ENCODE data around the gene PDIA6.

PDIA6 gene

GRCh38 chr2:10762651-10763460 lies 49.7 kb downstream of the PDIA6 start:
- TF ChIP-seq CTCF (IDR thresholded peaks at IDR 0.05; ENCODE audit: borderline replicate concordance, insufficient read depth, low read depth, low read length) = no peak
- H3K4me3 ChIP-seq (ENCODE audit: low read depth, low read length) = no peak overlapping the region

GRCh38 chr2:10761591-10761990 lies 51.0 kb downstream of the PDIA6 start:
- no peak overlapping the region for H3K4me3 ChIP-seq (ENCODE audit: low read depth, low read length)
- no peak for TF ChIP-seq CTCF (IDR thresholded peaks at IDR 0.05; ENCODE audit: borderline replicate concordance, insufficient read depth, low read depth, low read length)

GRCh38 chr2:10760794-10761504 lies 51.6 kb downstream of the PDIA6 start:
- TF ChIP-seq CTCF (IDR thresholded peaks at IDR 0.05; ENCODE audit: borderline replicate concordance, insufficient read depth, low read depth, low read length) = no peak
- H3K4me3 ChIP-seq (ENCODE audit: low read depth, low read length) = no peak overlapping the region

GRCh38 chr2:10759151-10759714 lies 53.4 kb downstream of the PDIA6 start:
- no peak overlapping the region for H3K4me3 ChIP-seq (ENCODE audit: low read depth, low read length)
- no peak for TF ChIP-seq CTCF (IDR thresholded peaks at IDR 0.05; ENCODE audit: borderline replicate concordance, insufficient read depth, low read depth, low read length)

- H3K4me3 ChIP-seq (ENCODE audit: low read depth, low read length) = no peak overlapping the region
- no peak for TF ChIP-seq CTCF (IDR thresholded peaks at IDR 0.05; ENCODE audit: borderline replicate concordance, insufficient read depth, low read depth, low read length)
Observed at GRCh38 chr2:10757814-10758286, 54.7 kb downstream of the PDIA6 start.

- no peak for TF ChIP-seq CTCF (IDR thresholded peaks at IDR 0.05; ENCODE audit: borderline replicate concordance, insufficient read depth, low read depth, low read length)
- no peak overlapping the region for H3K4me3 ChIP-seq (ENCODE audit: low read depth, low read length)
Observed at GRCh38 chr2:10755621-10756020, 57.0 kb downstream of the PDIA6 start.
